OCI-LY3 (cell line): ENCODE measurements around the gene AKAP7.

Experiments
- H2AFZ ChIP-seq: fragments of 200-600, 300-600 bp; shearing (Covaris generic); 2 replicates; pipeline ENCODE4 v1.6.0; 2014; ENCODE audit warnings: antibody characterized with exemption, low read depth, low read length
- H3K27ac ChIP-seq: fragments of 200-600, 300-600 bp; sonication (generic); 2 replicates; pipeline ENCODE4 v1.5.1; 2014; ENCODE audit warnings: mild to moderate bottlenecking, low read length, moderate library complexity, mixed read lengths
- H3K27me3 ChIP-seq: fragments of 200-600, 300-600 bp; sonication (generic); 2 replicates; pipeline ENCODE4 v1.6.1; 2014; ENCODE audit warnings: low read depth, low read length, mixed read lengths
- H3K36me3 ChIP-seq: fragments of 200-600, 300-600 bp; sonication (generic); replicated peaks from 2 replicates; pipeline ENCODE3; 2014; ENCODE audit warnings: low read depth, low read length, mixed read lengths
- H3K4me1 ChIP-seq: fragments of 300-600, 200-600 bp; sonication (generic); 2 replicates; pipeline ENCODE4 v1.6.1; 2014; ENCODE audit warnings: low read length, mixed read lengths
- H3K4me2 ChIP-seq: fragments of 200-600, 300-600 bp; sonication (generic); 2 replicates; pipeline ENCODE4 v1.6.1; 2014; ENCODE audit warnings: low read length, mixed read lengths
- H3K4me3 ChIP-seq: fragments of 300-600, 200-600 bp; sonication (generic); 2 replicates; pipeline ENCODE4 v1.5.1; 2014; ENCODE audit warnings: antibody characterized with exemption, mild to moderate bottlenecking, low read length, moderate library complexity
- H3K79me2 ChIP-seq: fragments of 300-600, 200-600 bp; shearing (Covaris generic); 2 replicates; pipeline ENCODE4 v1.6.1; 2014; ENCODE audit warnings: mild to moderate bottlenecking, low read length, mixed read lengths
- H3K9ac ChIP-seq: fragments of 300-600, 200-600 bp; shearing (Covaris generic); 2 replicates; pipeline ENCODE4 v1.6.0; 2014; ENCODE audit warnings: mild to moderate bottlenecking, low read length, moderate library complexity
- H3K9me3 ChIP-seq: fragments of 200-600, 300-600 bp; shearing (Covaris generic); 2 replicates; pipeline ENCODE4 v1.6.1; 2014; ENCODE audit warnings: low read length, mixed read lengths; ENCODE audit not compliant: insufficient read depth
- H4K20me1 ChIP-seq: fragments of 200-600, 300-600 bp; sonication (generic); 2 replicates; pipeline ENCODE4 v1.6.1; 2016; ENCODE audit warnings: low read length, mixed read lengths; ENCODE audit not compliant: insufficient read depth
- EZH2phosphoT487 ChIP-seq: fragments of 200-600 bp; shearing (Covaris generic); IDR thresholded peaks from 2 replicates; pipeline ENCODE4 v1.6.1; 2018; ENCODE audit warnings: antibody characterized with exemption, mixed run types, low read depth
- TF ChIP-seq, protein P1 (sequence below): fragments of 200-600, 300-600 bp; sonication (generic); IDR thresholded peaks from 2 replicates; pipeline ENCODE4 v1.5.1; 2014; ENCODE audit warnings: antibody characterized with exemption, low read length, low read depth

The AKAP7 gene

DNA sequence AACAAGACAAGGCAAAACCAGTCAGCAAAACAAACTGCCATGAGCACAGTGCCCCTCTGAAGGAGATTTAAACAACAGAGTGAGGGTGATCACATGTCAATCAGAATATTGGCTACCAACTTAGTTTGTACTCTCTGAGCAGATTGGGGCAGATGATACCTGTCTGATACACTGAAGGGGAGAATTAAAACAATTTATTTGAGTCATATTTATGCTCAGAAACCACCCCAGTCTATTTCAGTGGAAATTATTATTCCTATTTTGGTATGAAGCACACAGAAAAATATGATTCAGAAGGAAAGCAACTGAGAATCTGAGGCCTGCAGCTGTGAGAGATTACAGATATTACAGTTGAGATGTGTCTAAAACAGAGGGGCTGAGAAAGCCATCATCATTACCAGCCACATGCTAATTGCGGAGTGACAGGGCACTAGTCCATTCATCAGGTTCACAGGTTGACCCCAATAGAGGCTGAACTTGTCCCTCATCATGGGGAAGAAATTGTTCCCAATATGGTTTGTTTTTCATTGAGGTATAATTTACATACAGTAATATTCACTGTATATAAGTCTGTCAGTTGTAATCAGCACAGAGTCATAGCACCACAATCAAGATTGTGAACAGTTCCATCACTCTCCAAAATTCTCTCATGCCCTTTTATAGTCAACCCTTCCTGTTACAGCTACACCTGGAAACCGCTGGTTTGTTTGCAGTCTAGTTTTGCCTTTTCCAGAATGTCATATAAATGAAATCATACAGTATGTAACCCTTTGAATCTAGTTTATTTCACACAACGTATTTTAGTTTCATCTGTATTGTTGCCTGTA is 134.5 kb downstream of the AKAP7 start:
- Histone ChIP-seq H3K4me2 (no peak overlapping the region), H3K27ac (no peak overlapping the region), H3K27me3 (no peaks in the 10 kb centered on the region), H3K9ac (no peak overlapping the region), H3K4me1 (no peaks in the 10 kb centered on the region), H3K36me3 (no peaks in the 10 kb centered on the region), H3K9me3 (no peaks in the 10 kb centered on the region), H2AFZ (no peak overlapping the region), H3K4me3 (no peak overlapping the region), H4K20me1 (no peaks in the 10 kb centered on the region), H3K79me2 (no peaks in the 10 kb centered on the region)
- TF ChIP-seq, protein P1, sequence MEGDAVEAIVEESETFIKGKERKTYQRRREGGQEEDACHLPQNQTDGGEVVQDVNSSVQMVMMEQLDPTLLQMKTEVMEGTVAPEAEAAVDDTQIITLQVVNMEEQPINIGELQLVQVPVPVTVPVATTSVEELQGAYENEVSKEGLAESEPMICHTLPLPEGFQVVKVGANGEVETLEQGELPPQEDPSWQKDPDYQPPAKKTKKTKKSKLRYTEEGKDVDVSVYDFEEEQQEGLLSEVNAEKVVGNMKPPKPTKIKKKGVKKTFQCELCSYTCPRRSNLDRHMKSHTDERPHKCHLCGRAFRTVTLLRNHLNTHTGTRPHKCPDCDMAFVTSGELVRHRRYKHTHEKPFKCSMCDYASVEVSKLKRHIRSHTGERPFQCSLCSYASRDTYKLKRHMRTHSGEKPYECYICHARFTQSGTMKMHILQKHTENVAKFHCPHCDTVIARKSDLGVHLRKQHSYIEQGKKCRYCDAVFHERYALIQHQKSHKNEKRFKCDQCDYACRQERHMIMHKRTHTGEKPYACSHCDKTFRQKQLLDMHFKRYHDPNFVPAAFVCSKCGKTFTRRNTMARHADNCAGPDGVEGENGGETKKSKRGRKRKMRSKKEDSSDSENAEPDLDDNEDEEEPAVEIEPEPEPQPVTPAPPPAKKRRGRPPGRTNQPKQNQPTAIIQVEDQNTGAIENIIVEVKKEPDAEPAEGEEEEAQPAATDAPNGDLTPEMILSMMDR, result no peak
- TF ChIP-seq EZH2phosphoT487, result no peak

DNA sequence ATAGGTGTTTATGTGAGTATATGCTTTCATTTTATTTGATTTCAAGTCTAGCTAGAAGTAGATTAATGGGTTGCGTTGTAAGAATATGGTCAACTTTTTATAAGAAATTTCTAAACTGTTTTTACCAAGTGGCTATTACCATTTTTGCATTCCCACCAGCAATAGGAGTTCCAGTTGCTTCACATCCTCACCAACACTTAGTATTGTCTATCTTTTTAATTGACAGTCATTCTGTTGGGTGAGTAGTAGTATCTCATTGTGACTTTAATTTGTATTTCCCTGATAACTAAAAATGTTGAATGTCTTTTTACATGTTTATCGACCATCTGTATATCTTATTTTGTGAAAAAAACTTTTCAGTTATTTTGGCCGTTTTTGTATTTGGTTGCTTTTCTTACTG is 135.3 kb downstream of the AKAP7 start:
- Histone ChIP-seq H3K4me3 (no peak overlapping the region), H3K79me2 (no peaks in the 10 kb centered on the region), H3K27me3 (no peaks in the 10 kb centered on the region), H2AFZ (no peak overlapping the region), H3K36me3 (no peaks in the 10 kb centered on the region), H3K4me1 (no peaks in the 10 kb centered on the region), H3K27ac (no peak overlapping the region), H3K9me3 (no peaks in the 10 kb centered on the region), H3K9ac (no peak overlapping the region), H3K4me2 (no peak overlapping the region), H4K20me1 (no peaks in the 10 kb centered on the region)
- TF ChIP-seq EZH2phosphoT487, result no peak
- TF ChIP-seq, protein P1, result no peak

DNA sequence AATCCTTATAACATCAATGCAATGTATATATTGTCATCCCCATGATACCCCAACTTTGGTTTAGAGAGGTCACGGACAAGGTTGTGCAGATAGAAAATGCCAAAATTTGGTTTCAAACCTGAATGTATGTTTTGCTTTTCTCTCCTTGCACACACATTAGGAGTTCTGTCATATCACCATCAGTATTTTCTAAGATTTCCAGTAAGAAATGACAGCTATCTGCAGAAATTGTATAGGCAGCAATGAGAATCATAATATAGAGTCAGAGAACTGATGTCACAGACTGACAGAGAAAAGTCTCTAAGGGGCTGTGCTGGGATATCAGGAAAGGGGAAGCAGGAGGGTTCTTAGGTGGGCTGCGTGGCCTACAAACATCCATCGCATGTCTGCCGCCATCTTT is 140.0 kb downstream of the AKAP7 start:
- no peak for TF ChIP-seq EZH2phosphoT487
- TF ChIP-seq, protein P1, result no peak
- no peaks in the 10 kb centered on the region for H3K9me3 ChIP-seq
- H3K4me2 ChIP-seq, result no peak overlapping the region
- H3K36me3 ChIP-seq, result no peaks in the 10 kb centered on the region
- no peaks in the 10 kb centered on the region for H3K79me2 ChIP-seq
- no peak overlapping the region for H3K27ac ChIP-seq
- no peak overlapping the region for H2AFZ ChIP-seq
- H3K4me3 ChIP-seq, result no peak overlapping the region
- no peak overlapping the region for H3K9ac ChIP-seq
- H3K27me3 ChIP-seq, result no peaks in the 10 kb centered on the region
- no peaks in the 10 kb centered on the region for H3K4me1 ChIP-seq
- no peaks in the 10 kb centered on the region for H4K20me1 ChIP-seq

DNA sequence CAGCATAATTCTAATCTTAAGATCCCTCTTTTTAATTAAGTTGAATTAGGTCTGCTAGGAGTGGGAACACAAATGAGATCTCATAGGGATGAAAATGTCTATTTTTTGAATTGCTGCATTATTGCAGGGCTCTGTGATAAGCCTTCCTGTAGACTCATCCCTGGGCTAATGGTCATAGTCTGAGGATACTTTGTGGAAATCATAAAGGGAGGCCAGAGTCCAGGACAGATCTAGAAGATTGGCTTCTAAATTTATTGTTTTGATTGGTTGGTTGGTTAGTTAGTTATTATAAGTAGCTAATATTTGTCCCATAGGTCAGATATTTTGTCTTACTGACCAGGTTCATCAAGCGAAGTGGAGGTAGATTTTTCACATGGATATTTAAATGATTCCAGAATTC is 142.3 kb downstream of the AKAP7 start:
- H3K27me3 ChIP-seq, result no peaks in the 10 kb centered on the region
- TF ChIP-seq, protein P1, result no peak
- TF ChIP-seq EZH2phosphoT487, result no peak
- no peak overlapping the region for H2AFZ ChIP-seq
- H3K9me3 ChIP-seq, result no peaks in the 10 kb centered on the region
- H3K79me2 ChIP-seq, result no peaks in the 10 kb centered on the region
- H3K36me3 ChIP-seq, result no peaks in the 10 kb centered on the region
- H3K27ac ChIP-seq, result no peak overlapping the region
- no peak overlapping the region for H3K4me3 ChIP-seq
- H3K4me2 ChIP-seq, result no peak overlapping the region
- no peaks in the 10 kb centered on the region for H4K20me1 ChIP-seq
- H3K4me1 ChIP-seq, result no peaks in the 10 kb centered on the region
- no peak overlapping the region for H3K9ac ChIP-seq
